GM18867 (cell line): ENCODE measurements around the gene LDLRAP1.
A peak's percentile ranks its signal among the peaks of the same experiment; 100 is the strongest.

Experiments
- ATAC-seq: cut with Tn5 transposase; IDR thresholded peaks from one replicate; pipeline ENCODE4 v1.9.1; 2021; ENCODE audit warnings: mild to moderate bottlenecking, moderate library complexity; ENCODE audit not compliant: unreplicated experiment

Gene LDLRAP1

DNA sequence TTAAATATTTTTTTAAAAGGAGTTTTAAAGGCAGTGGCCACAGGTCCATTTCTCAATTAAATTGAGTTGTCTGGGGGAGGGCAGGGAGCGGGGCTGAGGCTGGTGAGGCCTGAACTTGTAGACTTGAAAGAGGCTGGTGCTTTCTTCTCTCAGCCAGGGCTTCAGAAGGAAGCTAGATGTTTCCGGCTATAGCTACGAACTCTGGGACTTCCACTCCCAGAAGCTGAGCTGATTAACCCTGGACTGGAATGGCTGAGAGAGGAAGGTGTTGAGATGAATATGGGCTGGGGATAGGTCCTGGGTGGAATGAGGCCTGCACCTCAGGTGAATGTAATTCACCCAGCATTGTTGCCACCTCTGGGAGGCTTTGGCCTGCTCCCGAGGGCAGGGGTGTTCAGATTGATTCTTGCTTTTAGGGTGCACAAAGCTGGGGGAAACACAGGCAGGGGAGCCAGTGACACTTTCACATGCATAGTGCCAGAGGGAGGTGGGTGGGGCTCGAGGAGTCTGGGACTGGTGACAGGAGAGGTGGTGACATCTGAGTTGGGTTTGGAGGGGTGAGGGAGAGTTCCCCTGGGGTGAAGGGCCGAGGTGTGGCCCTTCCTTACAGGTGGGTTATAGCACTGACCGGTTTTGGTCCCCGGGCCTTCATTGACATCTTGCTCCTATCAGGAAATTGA, 18.2 kb downstream of the LDLRAP1 start:
- no peak for ATAC-seq

DNA sequence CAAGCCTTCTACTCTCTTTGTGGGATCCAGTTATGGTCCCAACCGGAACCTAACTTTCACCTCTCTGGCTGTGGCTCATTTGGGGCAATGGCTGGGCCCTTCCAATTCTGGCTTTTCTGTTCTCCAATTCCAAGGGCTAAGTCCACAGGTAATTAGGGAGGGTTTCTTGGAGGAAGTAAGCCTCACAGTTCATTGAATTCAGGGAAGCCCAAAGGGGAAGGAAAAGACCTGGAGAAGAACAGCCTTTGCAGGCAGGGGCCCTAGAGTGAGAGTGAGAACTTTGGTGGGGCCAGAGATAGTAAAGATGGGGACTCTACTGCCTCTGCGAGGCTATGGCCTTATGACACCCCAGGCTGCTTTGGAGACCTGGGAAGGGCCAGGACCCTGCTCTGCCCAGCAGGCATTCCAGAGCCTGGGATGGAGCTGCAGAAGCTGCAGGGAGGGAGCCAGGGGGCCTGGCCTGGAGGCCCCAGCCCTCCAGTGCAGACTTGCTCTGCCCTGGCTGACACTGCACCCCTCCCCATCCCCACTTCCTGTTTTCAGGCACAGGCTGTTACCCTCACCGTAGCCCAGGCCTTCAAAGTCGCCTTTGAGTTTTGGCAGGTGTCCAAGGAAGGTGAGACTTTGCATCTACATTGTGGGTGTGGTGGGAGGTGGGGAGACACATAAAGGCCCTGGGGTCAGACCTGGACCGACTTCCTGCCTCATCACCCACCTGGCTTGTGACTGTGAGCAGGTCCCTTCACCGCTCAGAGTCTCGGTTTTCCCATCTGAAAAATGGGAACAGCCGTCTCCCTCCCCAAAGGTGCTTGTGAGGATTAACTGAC, 18.9 kb downstream of the LDLRAP1 start:
- ATAC-seq = peak; percentile 81

GRCh38 chr1:25562928-25563283, 19.5 kb downstream of the LDLRAP1 start:
- no peak for ATAC-seq

GRCh38 chr1:25563330-25564215, 20.2 kb downstream of the LDLRAP1 start:
- no peak for ATAC-seq

DNA sequence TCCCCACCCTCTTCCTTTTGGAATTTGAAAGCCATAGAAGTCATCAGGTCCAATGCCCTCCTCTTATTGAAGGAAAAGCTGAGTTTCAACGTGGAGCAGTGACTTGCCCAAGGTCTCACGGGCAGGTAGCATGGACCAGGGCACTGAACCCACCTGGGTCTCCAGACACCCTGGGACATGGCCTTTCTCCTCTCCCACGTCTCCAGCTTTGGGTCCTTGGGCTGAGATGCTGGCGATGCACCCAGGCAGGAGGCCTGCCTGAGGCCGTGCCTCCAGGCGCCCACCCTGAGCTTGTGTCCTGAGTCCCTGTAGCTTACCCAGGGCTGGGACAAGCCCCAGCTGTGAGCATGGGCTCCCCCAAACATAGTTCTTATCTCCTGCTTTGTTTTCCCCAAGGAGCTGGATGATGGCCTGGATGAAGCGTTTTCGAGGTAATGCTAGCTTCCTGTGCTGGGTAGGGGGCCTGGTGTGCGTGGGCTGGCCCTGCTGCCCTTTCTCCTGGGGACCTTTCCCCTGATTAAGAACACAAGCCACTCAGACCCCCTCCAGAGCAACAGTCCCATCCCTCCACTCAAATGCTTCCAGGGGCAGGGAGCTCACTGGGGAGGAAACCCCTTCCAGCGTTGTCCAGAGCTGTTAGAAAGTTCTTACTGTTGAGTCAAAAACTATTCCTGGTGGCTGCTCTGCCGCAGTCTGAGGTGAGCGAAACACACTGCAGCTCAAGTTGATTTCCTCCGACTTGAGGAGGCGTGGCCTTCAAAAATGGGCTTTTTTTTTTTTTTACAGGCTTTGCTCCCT, 21.6 kb downstream of the LDLRAP1 start:
- no peak for ATAC-seq

DNA sequence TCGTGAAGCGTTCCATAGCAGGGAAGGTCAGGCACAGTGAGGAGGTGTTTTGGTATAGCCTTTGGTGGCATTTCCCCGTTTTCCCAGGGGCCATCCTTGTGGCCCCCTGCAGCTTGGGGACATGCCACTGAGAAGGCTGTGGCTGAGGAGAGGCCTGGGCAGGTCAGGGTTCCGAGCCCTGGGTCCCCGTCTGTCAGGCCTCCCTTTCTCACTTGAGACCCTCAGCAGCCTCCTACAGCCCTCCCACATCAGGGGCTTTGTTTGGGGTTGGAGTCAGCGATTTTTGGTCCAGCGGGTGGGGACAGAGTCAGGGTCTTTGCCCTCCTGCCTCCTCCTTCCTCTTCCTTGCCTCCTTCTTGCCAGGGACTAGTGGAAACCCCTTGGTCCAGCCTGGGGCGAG, 22.2 kb downstream of the LDLRAP1 start:
- ATAC-seq = no peak

DNA sequence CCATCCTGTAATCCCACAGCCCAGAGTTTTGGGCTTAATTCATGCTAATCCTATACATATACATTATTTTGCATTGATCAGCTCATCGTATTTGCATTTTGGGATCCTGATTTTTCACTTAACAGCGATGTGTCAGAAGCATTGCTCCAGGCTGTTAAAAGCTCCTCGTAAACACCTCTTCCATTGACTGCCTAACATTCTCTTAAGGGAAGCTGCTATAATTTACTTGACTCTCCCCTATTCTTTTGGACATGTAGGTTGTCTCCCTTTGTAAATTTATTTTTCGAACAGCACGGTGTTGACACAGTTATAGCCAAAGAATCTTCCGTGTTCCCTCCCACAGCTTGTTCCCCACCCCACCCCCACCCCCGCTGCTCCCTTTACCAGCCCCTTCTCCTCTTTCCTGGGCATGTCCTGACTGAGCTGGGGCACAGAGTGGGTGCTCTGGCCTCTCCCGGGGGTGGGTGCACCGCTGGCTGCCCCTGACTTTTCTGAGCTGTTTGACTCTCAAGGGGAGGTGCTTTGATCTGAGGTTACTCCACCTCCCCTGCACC, 22.8 kb downstream of the LDLRAP1 start:
- ATAC-seq = no peak

DNA sequence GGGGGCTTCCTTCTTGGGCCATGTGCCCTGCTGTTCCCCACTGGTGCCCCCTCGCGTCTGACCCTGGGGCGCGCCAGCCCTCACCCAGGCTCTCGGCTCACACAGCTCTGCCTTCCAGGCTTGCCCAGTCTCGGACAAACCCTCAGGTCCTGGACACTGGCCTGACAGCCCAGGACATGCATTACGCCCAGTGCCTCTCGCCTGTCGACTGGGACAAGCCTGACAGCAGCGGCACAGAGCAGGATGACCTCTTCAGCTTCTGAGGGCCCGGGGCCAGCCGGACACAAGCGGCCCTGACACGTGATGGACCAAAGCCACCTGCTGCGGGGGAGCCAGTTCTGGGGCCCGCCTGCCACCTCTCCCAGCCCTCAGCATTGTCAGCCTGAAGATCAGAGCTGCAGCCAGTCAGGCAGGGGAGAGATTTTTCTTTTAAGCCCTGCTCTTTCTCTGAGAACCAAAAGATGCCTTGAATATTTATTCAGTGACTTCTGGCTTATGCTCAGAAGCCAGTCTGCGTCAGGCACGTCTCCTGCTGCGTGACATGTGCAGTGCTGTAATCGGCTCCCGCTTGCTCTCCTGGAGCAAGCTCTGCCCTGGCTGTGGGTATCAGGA, 23.4 kb downstream of the LDLRAP1 start:
- ATAC-seq = no peak

- no peak for ATAC-seq
Measured at GRCh38 chr1:25567710-25568089, 24.3 kb downstream of the LDLRAP1 start.

- no peak for ATAC-seq
Measured at GRCh38 chr1:25568090-25568833, 24.9 kb downstream of the LDLRAP1 start.

- ATAC-seq = no peak
Measured at GRCh38 chr1:25568834-25569596, 25.6 kb downstream of the LDLRAP1 start.

DNA sequence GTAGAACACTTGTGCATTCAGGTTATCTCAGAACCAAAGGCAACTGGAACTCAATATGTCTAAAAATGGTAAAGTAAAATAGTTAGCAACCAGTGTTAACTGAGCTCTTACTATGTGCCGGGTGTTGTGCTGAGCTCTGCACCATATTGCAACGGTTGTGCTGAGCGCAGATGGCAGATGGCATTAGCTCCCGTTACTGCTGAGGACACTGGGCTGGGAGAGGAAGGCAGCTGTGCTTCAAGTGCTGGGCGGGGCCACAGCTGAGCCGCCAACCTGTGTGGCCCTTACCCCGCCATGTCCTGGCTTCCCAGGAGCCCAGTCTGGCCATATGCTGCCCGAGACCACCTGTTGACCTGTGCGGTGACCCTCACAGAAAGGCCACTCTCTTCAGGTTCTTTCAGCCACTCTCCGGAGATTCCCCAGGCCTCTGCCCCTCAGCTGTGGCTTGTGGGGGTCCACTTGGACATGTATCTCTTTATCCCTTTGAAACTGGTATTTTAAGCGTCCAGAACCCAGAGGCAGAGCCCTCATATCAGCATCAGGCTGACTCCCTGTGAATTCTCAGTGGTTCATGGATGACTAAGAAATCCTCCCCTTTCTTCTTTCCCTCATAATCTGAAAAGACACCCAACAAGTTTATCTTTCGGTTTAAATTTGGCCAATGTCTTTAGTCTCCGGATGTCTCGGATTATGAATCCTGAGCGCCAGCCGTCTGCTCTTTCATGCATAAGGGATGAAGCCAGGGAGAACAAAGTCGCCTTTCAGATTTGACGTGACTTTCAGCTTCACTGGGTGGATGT, 26.4 kb downstream of the LDLRAP1 start:
- no peak for ATAC-seq

GRCh38 chr1:25570798-25571521, 27.6 kb downstream of the LDLRAP1 start:
- no peak for ATAC-seq

DNA sequence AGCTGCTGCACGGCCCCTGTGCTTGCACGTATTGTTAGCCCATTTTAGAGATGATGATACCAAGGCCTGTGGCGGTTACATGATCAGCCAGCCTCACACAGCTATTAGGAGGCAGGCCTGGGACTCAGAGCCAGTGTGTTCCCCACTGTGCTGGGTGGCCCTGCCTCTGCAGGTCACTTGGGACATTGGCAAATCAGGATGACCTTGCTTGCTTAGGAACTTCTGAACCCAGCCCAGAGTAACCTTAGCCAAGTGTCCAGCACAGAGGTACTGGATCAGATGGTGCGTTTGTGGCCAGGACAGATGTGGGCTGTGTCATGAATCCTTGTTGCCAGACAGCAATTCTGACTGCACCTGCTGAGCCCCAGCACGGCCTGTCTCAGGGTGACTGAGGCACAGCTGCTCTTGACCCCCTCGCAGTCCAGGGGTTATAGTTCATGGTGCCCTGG, 28.1 kb downstream of the LDLRAP1 start:
- no peak for ATAC-seq

GRCh38 chr1:25572107-25572506, 28.7 kb downstream of the LDLRAP1 start:
- ATAC-seq = no peak

- ATAC-seq = no peak
Measured at GRCh38 chr1:25572708-25573590, 29.5 kb downstream of the LDLRAP1 start.
